ENCODE data around the gene FOCAD.

FOCAD gene

DNA sequence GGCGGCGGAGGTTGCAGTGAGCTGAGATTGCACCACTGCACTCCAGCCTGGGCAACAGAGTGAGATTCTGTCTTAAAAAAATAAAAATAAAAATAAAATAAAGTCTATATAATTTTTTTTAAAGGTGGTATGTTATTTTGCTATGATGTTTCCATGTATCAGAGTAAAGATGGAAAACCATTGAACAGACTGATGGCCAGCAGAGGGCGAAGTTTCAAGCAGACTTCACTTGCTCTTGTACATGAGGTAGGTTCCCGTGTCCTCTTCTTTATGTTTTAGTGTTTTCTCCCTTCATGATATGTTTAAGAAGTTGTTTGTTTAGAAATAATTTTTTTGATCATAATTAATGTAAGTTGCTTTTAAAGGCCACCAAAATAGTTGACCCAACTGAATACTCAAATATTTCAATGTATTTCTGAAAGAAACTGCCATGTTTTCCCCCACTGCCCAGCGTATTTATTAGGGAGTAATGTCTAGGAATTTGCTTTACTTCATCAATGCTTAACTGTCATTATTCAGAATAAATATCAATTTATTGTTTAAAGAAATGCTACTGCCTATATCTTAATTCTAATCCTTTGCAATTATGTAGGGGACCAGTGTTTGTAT is 201.0 kb downstream of the FOCAD start:
- no peaks in the 10 kb centered on the region for H3K9me3 ChIP-seq (ENCODE audit: control extremely low read depth in 1 of 5, control insufficient read depth in 4 of 5, insufficient read depth in 2 of 5, low read depth in 1 of 5, low read length in 4 of 5)
- no peak overlapping the region for H3K4me3 ChIP-seq (ENCODE audit: control insufficient read depth in 1 of 7, extremely low read depth in 1 of 7, insufficient read depth in 4 of 7, low read depth in 2 of 7, low read length in 6 of 7)
- DNase-seq: peak; percentile 69 to 88 (median 86)
- CTCF ChIA-PET: interaction anchor here (0.7 to 6.2 kb wide), 19 partner anchors 8 to 963 kb away, joined by 3 to 70 read pairs (median 5); partner anchors contain the start of gene MLLT3
- H3K27ac ChIP-seq (ENCODE audit: insufficient read depth in 1 of 2, low read depth in 1 of 2, low read length in 2 of 2, poor library complexity in 1 of 2, severe bottlenecking in 2 of 2): no peak overlapping the region
- H3K4me1 ChIP-seq (ENCODE audit: control extremely low read depth in 1 of 4, control insufficient read depth in 4 of 4, insufficient read depth in 4 of 4, low read length in 3 of 4): peaks cover 0 to 6% (median 2%) of the 10 kb centered on the region in 4 experiments
- H3K36me3 ChIP-seq (ENCODE audit: control insufficient read depth in 4 of 4, insufficient read depth in 4 of 4, low read length in 3 of 4): peaks cover 4 to 10% (median 8%) of the 10 kb centered on the region in 4 experiments
- POLR2A ChIA-PET: no interaction called here
- H3K27me3 ChIP-seq (replicated peaks in 2 of 5; ENCODE audit: control insufficient read depth in 4 of 5, insufficient read depth in 5 of 5, low read length in 4 of 5): no peaks in the 10 kb centered on the region
- WGBS (ENCODE audit: insufficient coverage): no CpG with 5 or more reads among the region's 5 CpGs

DNA sequence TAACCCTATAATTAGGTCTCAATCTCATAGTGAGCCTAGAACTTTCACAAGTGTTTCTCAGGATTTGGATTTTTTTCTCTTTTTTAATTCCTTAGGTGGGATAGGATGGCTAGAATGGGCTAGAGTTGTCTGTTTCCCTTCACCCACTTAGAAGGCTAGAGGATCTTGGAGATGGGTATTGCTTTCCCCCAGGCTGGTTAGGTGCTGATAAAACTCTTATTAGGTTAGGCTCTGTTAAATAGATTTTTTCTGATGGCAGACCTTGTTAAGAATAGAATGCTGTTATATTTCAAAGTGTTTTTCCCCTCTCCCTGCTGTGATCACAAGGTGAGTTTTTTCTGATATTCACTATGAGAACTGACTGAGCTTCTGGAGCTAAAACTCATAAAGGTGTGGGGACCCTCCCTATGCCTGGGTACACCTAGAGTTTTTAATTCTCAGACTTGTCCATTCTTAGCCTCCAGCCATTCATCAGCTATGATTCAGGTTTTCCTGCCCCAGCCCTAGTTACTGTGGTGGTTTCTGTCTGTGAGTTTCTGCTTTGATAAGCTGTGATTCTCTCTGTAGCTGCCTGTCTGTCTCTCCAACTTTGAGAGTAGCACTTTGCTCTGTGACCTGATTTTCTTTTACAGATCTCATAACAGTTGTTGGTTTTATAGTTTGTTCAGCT is 215.0 kb downstream of the FOCAD start:
- H3K27ac ChIP-seq (ENCODE audit: insufficient read depth in 1 of 2, low read depth in 1 of 2, low read length in 2 of 2, poor library complexity in 1 of 2, severe bottlenecking in 2 of 2): no peak overlapping the region
- CTCF ChIA-PET: interaction anchor here (1.0 to 1.4 kb wide), 2 partner anchors 10 to 16 kb away, joined by 3 read pairs; no protein-coding TSS in a partner anchor

DNA sequence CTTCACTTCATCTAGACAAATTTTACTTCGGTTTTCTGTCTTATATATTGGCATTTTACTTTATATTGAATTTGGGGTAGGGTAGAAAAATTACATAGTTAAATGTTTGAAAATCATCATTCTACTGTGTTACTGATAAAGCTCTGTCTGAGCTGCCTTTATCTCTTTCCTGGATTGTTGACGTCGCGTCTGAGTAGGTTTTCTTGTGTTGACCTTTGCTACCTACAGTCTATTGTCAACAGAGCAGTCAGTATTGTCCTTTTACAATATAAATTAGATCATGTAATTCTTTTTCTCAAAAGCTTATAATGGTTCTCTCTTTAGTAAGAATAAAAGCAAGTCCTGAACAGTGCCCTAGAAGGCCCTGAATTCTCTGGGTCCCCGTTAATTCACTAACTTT is 219.2 kb downstream of the FOCAD start:
- DNase-seq: no peak
- 100% methylated on average over 1 of the region's 5 CpGs for WGBS (ENCODE audit: insufficient coverage)
- POLR2A ChIA-PET: no interaction called here

More for the DNA sequence above, 215.0 kb downstream of the FOCAD start:
- Histone ChIP-seq H3K4me3 (ENCODE audit: control insufficient read depth in 1 of 7, extremely low read depth in 1 of 7, insufficient read depth in 4 of 7, low read depth in 2 of 7, low read length in 6 of 7) (no peak overlapping the region), H3K27me3 (replicated peaks in 2 of 5; ENCODE audit: control insufficient read depth in 4 of 5, insufficient read depth in 5 of 5, low read length in 4 of 5) (no peaks in the 10 kb centered on the region), H3K4me1 (ENCODE audit: control extremely low read depth in 1 of 4, control insufficient read depth in 4 of 4, insufficient read depth in 4 of 4, low read length in 3 of 4) (no peaks in the 10 kb centered on the region), H3K36me3 (ENCODE audit: control insufficient read depth in 4 of 4, insufficient read depth in 4 of 4, low read length in 3 of 4) (no peaks in the 10 kb centered on the region), H3K9me3 (ENCODE audit: control extremely low read depth in 1 of 5, control insufficient read depth in 4 of 5, insufficient read depth in 2 of 5, low read depth in 1 of 5, low read length in 4 of 5) (no peaks in the 10 kb centered on the region)
- POLR2A ChIA-PET: no interaction called here
- DNase-seq: peak in 1 of 3 donors; percentile 6

GRCh38 chr9:20904995-20905394 is 220.9 kb downstream of the FOCAD start:
- CTCF ChIA-PET: interaction anchor here (0.9 to 1.1 kb wide), 2 partner anchors 13 to 29 kb away, joined by 3 read pairs; no protein-coding TSS in a partner anchor

More for the DNA sequence above, 219.2 kb downstream of the FOCAD start:
- H3K4me1 ChIP-seq (ENCODE audit: control extremely low read depth in 1 of 4, control insufficient read depth in 4 of 4, insufficient read depth in 4 of 4, low read length in 3 of 4): no peaks in the 10 kb centered on the region
- CTCF ChIA-PET: no interaction called here
- H3K27me3 ChIP-seq (replicated peaks in 2 of 5; ENCODE audit: control insufficient read depth in 4 of 5, insufficient read depth in 5 of 5, low read length in 4 of 5): no peaks in the 10 kb centered on the region
- no peaks in the 10 kb centered on the region for H3K9me3 ChIP-seq (ENCODE audit: control extremely low read depth in 1 of 5, control insufficient read depth in 4 of 5, insufficient read depth in 2 of 5, low read depth in 1 of 5, low read length in 4 of 5)
- no peak overlapping the region for H3K4me3 ChIP-seq (ENCODE audit: control insufficient read depth in 1 of 7, extremely low read depth in 1 of 7, insufficient read depth in 4 of 7, low read depth in 2 of 7, low read length in 6 of 7)
- no peak overlapping the region for H3K27ac ChIP-seq (ENCODE audit: insufficient read depth in 1 of 2, low read depth in 1 of 2, low read length in 2 of 2, poor library complexity in 1 of 2, severe bottlenecking in 2 of 2)
- peaks cover 0 to 4% (median 0%) of the 10 kb centered on the region in 4 experiments for H3K36me3 ChIP-seq (ENCODE audit: control insufficient read depth in 4 of 4, insufficient read depth in 4 of 4, low read length in 3 of 4)

DNA sequence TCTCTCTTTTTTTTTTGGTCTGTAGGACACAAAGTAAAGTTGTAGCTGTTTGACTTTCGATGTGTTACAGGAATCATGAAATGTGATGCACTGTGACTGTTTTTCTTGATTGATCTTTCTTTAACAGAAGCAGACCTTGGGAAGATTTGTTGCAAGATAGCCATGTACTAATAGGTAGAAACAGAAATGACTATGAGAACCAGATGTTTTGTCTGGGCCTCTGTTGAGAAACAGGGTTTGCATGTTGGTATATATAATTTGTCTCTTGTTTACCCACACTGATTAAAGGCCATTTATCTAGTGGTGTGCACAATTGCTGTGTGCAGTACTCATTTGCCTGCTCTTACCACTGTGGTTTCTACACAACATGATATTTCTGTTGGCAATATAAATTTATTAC is 222.3 kb downstream of the FOCAD start:
- H3K36me3 ChIP-seq (ENCODE audit: control insufficient read depth in 4 of 4, insufficient read depth in 4 of 4, low read length in 3 of 4): peaks cover 0 to 4% (median 1%) of the 10 kb centered on the region in 4 experiments
- H3K9me3 ChIP-seq (ENCODE audit: control extremely low read depth in 1 of 5, control insufficient read depth in 4 of 5, insufficient read depth in 2 of 5, low read depth in 1 of 5, low read length in 4 of 5): no peaks in the 10 kb centered on the region
- no peak for DNase-seq
- CTCF ChIA-PET: no interaction called here
- no peak overlapping the region for H3K27ac ChIP-seq (ENCODE audit: insufficient read depth in 1 of 2, low read depth in 1 of 2, low read length in 2 of 2, poor library complexity in 1 of 2, severe bottlenecking in 2 of 2)
- no peaks in the 10 kb centered on the region for H3K4me1 ChIP-seq (ENCODE audit: control extremely low read depth in 1 of 4, control insufficient read depth in 4 of 4, insufficient read depth in 4 of 4, low read length in 3 of 4)
- POLR2A ChIA-PET: no interaction called here
- H3K27me3 ChIP-seq (replicated peaks in 2 of 5; ENCODE audit: control insufficient read depth in 4 of 5, insufficient read depth in 5 of 5, low read length in 4 of 5): no peaks in the 10 kb centered on the region
- H3K4me3 ChIP-seq (ENCODE audit: control insufficient read depth in 1 of 7, extremely low read depth in 1 of 7, insufficient read depth in 4 of 7, low read depth in 2 of 7, low read length in 6 of 7): no peak overlapping the region
- 100% methylated on average over 1 of the region's 1 CpG for WGBS (ENCODE audit: insufficient coverage)

More at GRCh38 chr9:20904995-20905394, 220.9 kb downstream of the FOCAD start:
- H3K9me3 ChIP-seq (ENCODE audit: control extremely low read depth in 1 of 5, control insufficient read depth in 4 of 5, insufficient read depth in 2 of 5, low read depth in 1 of 5, low read length in 4 of 5): no peaks in the 10 kb centered on the region
- no peaks in the 10 kb centered on the region for H3K4me1 ChIP-seq (ENCODE audit: control extremely low read depth in 1 of 4, control insufficient read depth in 4 of 4, insufficient read depth in 4 of 4, low read length in 3 of 4)
- no peaks in the 10 kb centered on the region for H3K27me3 ChIP-seq (replicated peaks in 2 of 5; ENCODE audit: control insufficient read depth in 4 of 5, insufficient read depth in 5 of 5, low read length in 4 of 5)
- no peak for DNase-seq
- 100% methylated on average over 1 of the region's 1 CpG for WGBS (ENCODE audit: insufficient coverage)
- POLR2A ChIA-PET: interaction anchor here (0.6 kb wide), 1 partner anchor 310 kb away, joined by 4 read pairs; no protein-coding TSS in a partner anchor
- H3K36me3 ChIP-seq (ENCODE audit: control insufficient read depth in 4 of 4, insufficient read depth in 4 of 4, low read length in 3 of 4): peaks cover 0 to 4% (median 1%) of the 10 kb centered on the region in 4 experiments
- H3K27ac ChIP-seq (ENCODE audit: insufficient read depth in 1 of 2, low read depth in 1 of 2, low read length in 2 of 2, poor library complexity in 1 of 2, severe bottlenecking in 2 of 2): no peak overlapping the region
- H3K4me3 ChIP-seq (ENCODE audit: control insufficient read depth in 1 of 7, extremely low read depth in 1 of 7, insufficient read depth in 4 of 7, low read depth in 2 of 7, low read length in 6 of 7): no peak overlapping the region

DNA sequence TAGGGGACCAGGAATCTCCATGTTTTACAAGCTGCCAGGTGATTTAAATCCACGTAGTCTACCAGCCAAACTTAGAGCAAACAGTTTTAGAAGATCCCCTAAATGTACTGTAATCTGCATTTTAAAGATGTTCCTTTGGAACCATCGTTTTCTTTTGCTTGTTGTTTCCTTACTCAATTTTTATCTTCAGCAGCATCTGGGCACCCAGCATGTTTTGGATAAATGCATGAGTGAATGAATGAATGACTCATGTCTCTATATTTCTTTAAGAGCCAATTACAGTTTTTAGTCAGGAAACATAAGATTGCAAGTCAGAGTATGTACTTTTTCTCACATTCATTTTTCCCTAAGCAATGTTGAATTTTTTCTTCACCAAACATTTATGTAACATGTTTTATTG is 224.4 kb downstream of the FOCAD start:
- Histone ChIP-seq H3K4me3 (ENCODE audit: control insufficient read depth in 1 of 7, extremely low read depth in 1 of 7, insufficient read depth in 4 of 7, low read depth in 2 of 7, low read length in 6 of 7) (no peak overlapping the region), H3K27me3 (replicated peaks in 2 of 5; ENCODE audit: control insufficient read depth in 4 of 5, insufficient read depth in 5 of 5, low read length in 4 of 5) (no peaks in the 10 kb centered on the region), H3K4me1 (ENCODE audit: control extremely low read depth in 1 of 4, control insufficient read depth in 4 of 4, insufficient read depth in 4 of 4, low read length in 3 of 4) (no peaks in the 10 kb centered on the region), H3K27ac (ENCODE audit: insufficient read depth in 1 of 2, low read depth in 1 of 2, low read length in 2 of 2, poor library complexity in 1 of 2, severe bottlenecking in 2 of 2) (no peak overlapping the region), H3K36me3 (ENCODE audit: control insufficient read depth in 4 of 4, insufficient read depth in 4 of 4, low read length in 3 of 4) (peaks cover 0 to 4% (median 2%) of the 10 kb centered on the region in 4 experiments), H3K9me3 (ENCODE audit: control extremely low read depth in 1 of 5, control insufficient read depth in 4 of 5, insufficient read depth in 2 of 5, low read depth in 1 of 5, low read length in 4 of 5) (no peaks in the 10 kb centered on the region)
- DNase-seq: no peak
- CTCF ChIA-PET: interaction anchor here (0.9 to 1.6 kb wide), 4 partner anchors 22 to 69 kb away, joined by 3 to 8 read pairs (median 4); no protein-coding TSS in a partner anchor
- POLR2A ChIA-PET: interaction anchor here (0.7 to 1.5 kb wide), 2 partner anchors 25 to 422 kb away, joined by 3 read pairs; no protein-coding TSS in a partner anchor
- no CpG with 5 or more reads among the region's 2 CpGs for WGBS (ENCODE audit: insufficient coverage)

DNA sequence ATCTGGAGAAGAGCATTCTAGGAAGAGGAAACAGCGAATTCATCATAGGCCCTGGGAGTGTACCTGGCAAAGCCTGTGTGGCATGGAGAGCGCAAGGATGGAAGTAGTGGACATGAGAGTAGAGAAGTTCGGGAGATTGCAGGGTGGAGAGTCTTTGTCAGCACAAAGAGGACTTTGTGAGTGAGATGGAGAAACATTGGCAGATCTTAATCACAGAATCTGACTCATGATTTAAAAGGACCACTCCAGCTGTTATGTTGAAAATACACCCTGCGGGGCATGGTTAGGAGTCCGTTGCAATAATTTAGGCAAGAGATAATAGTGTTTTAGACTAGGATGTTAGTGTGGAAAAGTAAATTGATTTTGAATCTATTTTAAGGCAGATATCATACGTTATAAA is 230.5 kb downstream of the FOCAD start:
- H3K27ac ChIP-seq (ENCODE audit: insufficient read depth in 1 of 2, low read depth in 1 of 2, low read length in 2 of 2, poor library complexity in 1 of 2, severe bottlenecking in 2 of 2): no peak overlapping the region
- H3K4me1 ChIP-seq (ENCODE audit: control extremely low read depth in 1 of 4, control insufficient read depth in 4 of 4, insufficient read depth in 4 of 4, low read length in 3 of 4): no peaks in the 10 kb centered on the region
- POLR2A ChIA-PET: no interaction called here
- peaks cover 3 to 18% (median 7%) of the 10 kb centered on the region in 4 experiments for H3K36me3 ChIP-seq (ENCODE audit: control insufficient read depth in 4 of 4, insufficient read depth in 4 of 4, low read length in 3 of 4)
- H3K27me3 ChIP-seq (replicated peaks in 2 of 5; ENCODE audit: control insufficient read depth in 4 of 5, insufficient read depth in 5 of 5, low read length in 4 of 5): no peaks in the 10 kb centered on the region
- no peak for DNase-seq
- peaks cover 0 to 3% (median 0%) of the 10 kb centered on the region in 5 experiments for H3K9me3 ChIP-seq (ENCODE audit: control extremely low read depth in 1 of 5, control insufficient read depth in 4 of 5, insufficient read depth in 2 of 5, low read depth in 1 of 5, low read length in 4 of 5)
- CTCF ChIA-PET: interaction anchor here (0.7 to 1.0 kb wide), 2 partner anchors 31 to 292 kb away, joined by 3 to 4 read pairs; partner anchors contain the start of gene MLLT3
- no peak overlapping the region for H3K4me3 ChIP-seq (ENCODE audit: control insufficient read depth in 1 of 7, extremely low read depth in 1 of 7, insufficient read depth in 4 of 7, low read depth in 2 of 7, low read length in 6 of 7)
- WGBS (ENCODE audit: insufficient coverage): 100% methylated on average over 5 of the region's 6 CpGs
